Suprapubic skin (tissue), 4 donors: ENCODE measurements around the gene DCUN1D1.

Experiments used
- POLR2A ChIP-seq, 2 donors: fragments of 450-650 bp; IDR thresholded peaks; one replicate each; pipeline ENCODE4 v1.6.1; 2017; ENCODE audit warnings: antibody characterized with exemption in 2 of 2, mild to moderate bottlenecking in 2 of 2, moderate library complexity in 2 of 2
- POLR2AphosphoS5 ChIP-seq, 3 donors: sonication (generic); formaldehyde crosslinking; IDR thresholded peaks; one replicate each; pipeline ENCODE4 v1.6.1; 2017; ENCODE audit warnings: antibody characterized with exemption in 3 of 3
- TF ChIP-seq, protein P1 (sequence below), 2 donors: fragments of 200-600 bp in 1 of 2; fragments of 450-650 bp in 1 of 2; sonication (generic) in 1 of 2; IDR thresholded peaks; one replicate each; pipeline ENCODE4 v1.5.1; 2016 to 2019; ENCODE audit warnings: antibody characterized with exemption in 2 of 2, mild to moderate bottlenecking in 1 of 2, moderate library complexity in 1 of 2

DNA sequence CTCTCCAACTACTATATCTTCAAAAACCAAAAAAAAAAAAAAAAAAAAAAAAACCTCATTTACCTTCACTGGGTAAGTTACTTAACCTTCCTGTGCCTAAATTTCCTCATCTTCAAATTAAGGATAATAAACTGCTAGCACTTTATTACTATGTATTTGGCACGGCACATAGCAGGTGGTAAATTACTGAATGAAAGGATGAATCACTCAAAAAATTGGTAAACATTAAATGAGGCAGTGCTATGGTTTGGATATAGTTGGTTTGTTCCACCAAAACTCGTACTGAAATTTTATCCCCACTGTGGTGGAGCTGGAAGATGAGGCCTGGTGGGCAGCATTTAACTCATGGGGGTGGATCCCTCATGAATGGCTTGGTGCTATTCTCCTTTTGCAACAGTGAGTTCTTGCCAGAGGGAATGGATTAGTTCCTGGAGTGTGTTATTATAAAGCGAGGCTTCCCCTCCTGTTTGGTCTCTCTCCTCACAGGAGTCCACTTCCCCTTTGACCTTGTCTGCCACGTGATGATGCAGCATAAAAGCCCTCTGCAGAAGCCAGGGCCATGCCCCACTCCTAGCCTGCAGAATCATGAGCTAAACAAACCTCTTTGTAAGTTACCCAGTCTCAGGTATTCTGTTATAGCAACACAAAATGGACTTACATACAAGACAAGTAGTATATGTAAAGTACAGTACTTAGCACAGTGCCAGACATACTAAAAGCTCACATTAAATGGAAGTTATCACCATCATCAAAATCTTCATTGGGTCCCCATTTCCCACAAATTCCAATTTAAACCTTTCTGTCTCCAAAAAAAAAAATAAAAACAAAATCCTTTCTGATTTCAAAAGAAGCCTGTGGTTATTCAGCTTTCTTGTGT lies 20.6 kb downstream of the DCUN1D1 start:
- TF ChIP-seq, protein P1, sequence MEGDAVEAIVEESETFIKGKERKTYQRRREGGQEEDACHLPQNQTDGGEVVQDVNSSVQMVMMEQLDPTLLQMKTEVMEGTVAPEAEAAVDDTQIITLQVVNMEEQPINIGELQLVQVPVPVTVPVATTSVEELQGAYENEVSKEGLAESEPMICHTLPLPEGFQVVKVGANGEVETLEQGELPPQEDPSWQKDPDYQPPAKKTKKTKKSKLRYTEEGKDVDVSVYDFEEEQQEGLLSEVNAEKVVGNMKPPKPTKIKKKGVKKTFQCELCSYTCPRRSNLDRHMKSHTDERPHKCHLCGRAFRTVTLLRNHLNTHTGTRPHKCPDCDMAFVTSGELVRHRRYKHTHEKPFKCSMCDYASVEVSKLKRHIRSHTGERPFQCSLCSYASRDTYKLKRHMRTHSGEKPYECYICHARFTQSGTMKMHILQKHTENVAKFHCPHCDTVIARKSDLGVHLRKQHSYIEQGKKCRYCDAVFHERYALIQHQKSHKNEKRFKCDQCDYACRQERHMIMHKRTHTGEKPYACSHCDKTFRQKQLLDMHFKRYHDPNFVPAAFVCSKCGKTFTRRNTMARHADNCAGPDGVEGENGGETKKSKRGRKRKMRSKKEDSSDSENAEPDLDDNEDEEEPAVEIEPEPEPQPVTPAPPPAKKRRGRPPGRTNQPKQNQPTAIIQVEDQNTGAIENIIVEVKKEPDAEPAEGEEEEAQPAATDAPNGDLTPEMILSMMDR (IDR thresholded peaks at IDR 0.05): no peak
- TF ChIP-seq POLR2A (IDR thresholded peaks at IDR 0.05) (no peak), POLR2AphosphoS5 (IDR thresholded peaks at IDR 0.05) (no peak)
